Ovary (tissue), 9 donors: ENCODE results near the gene SSTR1. TPM values are rescaled to one million over a fixed set of nuclear protein-coding genes. Genes with fewer than 3 reads are reported as not detected.
"Not testable (repeated sequence)": the region's sequence is repeated elsewhere in the genome, so short reads cannot be mapped to it uniquely, and the experiment has no call there.

Source experiments
- DNase-seq, 5 donors: peaks; one replicate each; pipeline ENCODE4 v3.0.0-alpha.2; 2019 to 2020
- H3K27ac ChIP-seq, 2 donors: fragments of 200-600 bp; one replicate each; pipeline versions ENCODE4 v1.5.1 to v1.8.0; 2019 to 2022
- H3K27me3 ChIP-seq: fragments of 200-600 bp; one replicate; pipeline ENCODE4 v1.8.0; 2022
- H3K36me3 ChIP-seq: fragments of 200-600 bp; sonication (generic); one replicate; pipeline ENCODE4 v1.5.1; 2019
- H3K4me1 ChIP-seq: one replicate; pipeline ENCODE4 v1.8.1; 2013; ENCODE audit warnings: mild to moderate bottlenecking, moderate library complexity; ENCODE audit not compliant: insufficient read depth
- H3K4me3 ChIP-seq: fragments of 200-600 bp; sonication (generic); one replicate; pipeline ENCODE4 v1.5.1; 2017
- H3K9me3 ChIP-seq, 2 donors: fragments of 200-600 bp in 1 of 2; sonication (generic) in 1 of 2; one replicate each; pipeline versions ENCODE4 v1.5.1 to v1.8.1; 2013 to 2019; ENCODE audit warnings: mild to moderate bottlenecking in 1 of 2, moderate library complexity in 1 of 2
- CTCF ChIP-seq, 3 donors: fragments of 450-650 bp in 2 of 3; fragments of 200-600 bp in 1 of 3; IDR thresholded peaks; one replicate each; pipeline versions ENCODE4 v1.5.1 to v1.8.0; 2016 to 2022; ENCODE audit warnings: antibody characterized with exemption in 3 of 3, mild to moderate bottlenecking in 1 of 3
- EP300 ChIP-seq: sonication (generic); formaldehyde crosslinking; IDR thresholded peaks from one replicate; pipeline ENCODE4 v1.6.1; 2017; ENCODE audit warnings: antibody characterized with exemption
- POLR2A ChIP-seq: fragments of 450-650 bp; IDR thresholded peaks from one replicate; pipeline ENCODE4 v1.6.1; 2017; ENCODE audit warnings: antibody characterized with exemption, mild to moderate bottlenecking, moderate library complexity
- WGBS, 3 donors: extraction: QIAGEN DNeasy Blood & Tissue Kit in 1 of 3; methylation state at CpG; one replicate each; pipeline versions ENCODE4 v1.1.5 to v1.1.7; 2013 to 2017; 5-methylcytosine and 5-hydroxymethylcytosine counted together
- intact Hi-C, 4 donors: fragments of 100-400 bp; cut with DNase I; formaldehyde crosslinking; loops; one replicate each; pipeline versions ENCODE4 v1.11.0 to v1.15.1; 2022 to 2023
- polyA plus RNA-seq, 2 donors: library from polyadenylated mRNA; stranded (reverse); fragments of 200-250 nt in 1 of 2; fragments of 350-450 nt in 1 of 2; fragmentation: Illumina TruSeq in 1 of 2; extraction: RNeasy Lipid Tissue Mini Kit (QIAGEN cat#74804) in 1 of 2; gene quantifications; one replicate each; pipeline ENCODE4 v1.2.3, GENCODE V29; 2013 to 2014
- total RNA-seq, 7 donors: library from RNA; depleted of rRNA in 2 of 7; stranded (reverse); fragments of >200 nt in 2 of 7; fragmentation: NEBNext Ultra II Directional in 3 of 7; extraction: Animal tissue kit (Norgen Biotek cat#: 25700) in 3 of 7; gene quantifications; one replicate each; pipeline versions ENCODE4 v1.1.0 to v1.2.4, GENCODE V29; 2016 to 2023
- donor health status: DM: no; HTN: no; CAD: no; lungs with moderate emphysema.
- donor health status: DM: no; HTN: no; CAD: no.
- donor health status: Bipolar disorder and iron deficiency.
- donor health status: DM: yes; HTN: yes; CAD: no.
- donor health status: DM: no; HTN: no; CAD: no.
- donor health status: DM: yes; HTN: yes; CAD: no.

Gene SSTR1
- total and polyA plus RNA-seq, 9 donors = 0.48 to 2.3 (median 1.3) TPM

DNA sequence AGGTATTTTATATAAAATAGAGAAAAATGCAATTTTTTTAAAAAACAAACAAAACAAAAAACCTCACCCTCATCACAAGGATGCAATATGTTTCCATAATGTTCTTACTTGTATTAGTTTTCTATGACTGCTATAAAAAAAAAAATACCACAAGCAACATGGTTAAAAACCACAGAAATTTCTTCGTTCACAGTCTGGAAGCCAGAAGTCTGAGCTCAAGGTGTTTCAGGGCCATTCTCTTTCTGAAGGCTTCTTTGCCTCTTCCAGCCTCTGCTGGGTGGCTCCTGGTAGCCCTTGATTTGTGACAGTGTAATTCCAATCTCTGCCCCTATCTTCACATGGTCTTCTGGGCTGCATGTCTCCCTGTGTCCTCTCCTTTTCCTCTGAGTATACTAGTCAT lies 21.5 kb upstream of the SSTR1 start:
- TF ChIP-seq EP300 = no peak
- no peak for TF ChIP-seq CTCF (IDR thresholded peaks at IDR 0.05)
- TF ChIP-seq POLR2A = no peak
- Histone ChIP-seq H3K4me1 (no peaks in the 10 kb centered on the region), H3K4me3 (no peak overlapping the region), H3K36me3 (no peaks in the 10 kb centered on the region), H3K9me3 (no peaks in the 10 kb centered on the region), H3K27ac (no peak overlapping the region), H3K27me3 (no peaks in the 10 kb centered on the region)
- no peak for DNase-seq
- intact Hi-C loops = no loop called here
- WGBS, 3 donors = 50 to 59% (median 55%) methylated on average over 1 of the region's 1 CpG

DNA sequence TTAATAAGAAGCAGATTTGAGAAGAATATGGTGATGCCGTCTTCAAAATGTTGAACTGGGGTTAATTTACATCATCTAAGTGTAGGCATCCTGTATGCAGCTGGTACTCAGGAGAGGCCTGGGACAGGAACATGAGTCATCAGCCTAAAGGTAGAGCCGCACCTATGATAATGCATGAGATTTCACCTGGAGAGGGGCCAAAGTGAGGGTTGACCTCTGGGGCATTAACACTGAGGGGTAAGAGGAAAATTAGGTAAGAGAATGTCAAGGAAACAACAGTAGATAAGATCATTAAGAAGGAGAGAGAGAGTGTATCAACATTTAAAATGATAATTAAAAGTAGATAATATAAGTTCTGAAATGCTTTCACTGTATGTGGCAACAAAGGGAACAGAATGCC lies 20.2 kb upstream of the SSTR1 start:
- TF ChIP-seq POLR2A (no peak), CTCF (IDR thresholded peaks at IDR 0.05) (no peak), EP300 (no peak)
- intact Hi-C loops = no loop called here

GRCh38 chr14:38189930-38190726 lies 17.6 kb upstream of the SSTR1 start:
- no peak for DNase-seq
- H3K27ac ChIP-seq = no peak overlapping the region
- WGBS, 3 donors = 87 to 93% (median 91%) methylated on average over 4 of the region's 4 CpGs
- no peaks in the 10 kb centered on the region for H3K9me3 ChIP-seq
- TF ChIP-seq CTCF (IDR thresholded peaks at IDR 0.05) (no peak), EP300 (no peak), POLR2A (no peak)
- H3K27me3 ChIP-seq = no peaks in the 10 kb centered on the region
- intact Hi-C loops = no loop called here
- H3K4me3 ChIP-seq = no peak overlapping the region
- H3K36me3 ChIP-seq = no peaks in the 10 kb centered on the region
- H3K4me1 ChIP-seq = no peaks in the 10 kb centered on the region

More for the DNA sequence above, 20.2 kb upstream of the SSTR1 start:
- H3K27me3 ChIP-seq = no peaks in the 10 kb centered on the region
- H3K4me1 ChIP-seq = no peaks in the 10 kb centered on the region
- H3K9me3 ChIP-seq = no peaks in the 10 kb centered on the region
- WGBS, 3 donors = 78 to 88% (median 80%) methylated on average over 2 of the region's 2 CpGs
- no peak overlapping the region for H3K4me3 ChIP-seq
- no peak overlapping the region for H3K27ac ChIP-seq
- no peak for DNase-seq
- H3K36me3 ChIP-seq = no peaks in the 10 kb centered on the region

GRCh38 chr14:38190846-38191245 lies 16.9 kb upstream of the SSTR1 start:
- H3K4me3 ChIP-seq, H3K9me3 ChIP-seq, DNase-seq, H3K27ac ChIP-seq, H3K4me1 ChIP-seq, H3K27me3 ChIP-seq, H3K36me3 ChIP-seq, intact Hi-C loops: not testable (repeated sequence)
- 70 to 83% (median 79%) methylated on average over 11 of the region's 11 CpGs for WGBS, 3 donors

GRCh38 chr14:38191491-38191890 lies 16.2 kb upstream of the SSTR1 start:
- H3K9me3 ChIP-seq, H3K27ac ChIP-seq, H3K4me1 ChIP-seq, H3K36me3 ChIP-seq, DNase-seq, intact Hi-C loops, H3K4me3 ChIP-seq, H3K27me3 ChIP-seq: not testable (repeated sequence)
- 74 to 89% (median 77%) methylated on average over 10 of the region's 10 CpGs for WGBS, 3 donors
